Peyer's patch (tissue), 4 donors: Measurements from ENCODE around the gene KRT12. TPM values are rescaled to one million over a fixed set of nuclear protein-coding genes. Genes with fewer than 3 reads are reported as not detected.

Experiments used
- DNase-seq, 3 donors: peaks; one replicate each; pipeline ENCODE4 v3.0.0-alpha.2; 2017 to 2019
- H3K27ac ChIP-seq, 4 donors: fragments of 200-600 bp; sonication (generic); one replicate each; pipeline ENCODE4 v1.5.1; 2016 to 2019
- H3K27me3 ChIP-seq, 2 donors: fragments of 200-600 bp; sonication (generic); one replicate each; pipeline ENCODE4 v1.5.1; 2019
- H3K36me3 ChIP-seq, 3 donors: fragments of 200-600 bp; sonication (generic); one replicate each; pipeline ENCODE4 v1.5.1; 2016 to 2019
- H3K4me1 ChIP-seq, 4 donors: fragments of 200-600 bp; sonication (generic); one replicate each; pipeline ENCODE4 v1.5.1; 2016 to 2019
- H3K4me3 ChIP-seq, 4 donors: fragments of 200-600 bp; sonication (generic); 1 replicate in 3 of 4; 2 replicates in 1 of 4; pipeline ENCODE4 v1.5.1; 2016 to 2019; ENCODE audit warnings: mild to moderate bottlenecking in 1 of 4
- H3K9me3 ChIP-seq, 4 donors: fragments of 200-600 bp; sonication (generic); one replicate each; pipeline ENCODE4 v1.5.1; 2016 to 2019; ENCODE audit warnings: mild to moderate bottlenecking in 1 of 4
- POLR2A ChIP-seq, 2 donors: fragments of 450-650 bp; IDR thresholded peaks; one replicate each; pipeline ENCODE4 v1.5.1; 2017; ENCODE audit warnings: antibody characterized with exemption in 2 of 2, mild to moderate bottlenecking in 2 of 2, moderate library complexity in 2 of 2
- total RNA-seq, 4 donors: library from RNA; depleted of rRNA; stranded (reverse); fragments of >200 nt; gene quantifications; one replicate each; pipeline ENCODE4 v1.1.0, GENCODE V29; 2016
- TF ChIP-seq, protein P1 (sequence below), 6 experiments: fragments of 450-650 bp in 4 of 6; fragments of 200-600 bp in 2 of 6; sonication (generic) in 1 of 6; IDR thresholded peaks; one replicate each; pipeline ENCODE4 v1.5.1; 2017 to 2019; ENCODE audit warnings: antibody characterized with exemption in 6 of 6, mild to moderate bottlenecking in 3 of 6, moderate library complexity in 1 of 6

Gene KRT12
- total RNA-seq, 4 donors from 2014 or later = 4.9 to 18.2 (median 9.1) TPM; not detected in 1

DNA sequence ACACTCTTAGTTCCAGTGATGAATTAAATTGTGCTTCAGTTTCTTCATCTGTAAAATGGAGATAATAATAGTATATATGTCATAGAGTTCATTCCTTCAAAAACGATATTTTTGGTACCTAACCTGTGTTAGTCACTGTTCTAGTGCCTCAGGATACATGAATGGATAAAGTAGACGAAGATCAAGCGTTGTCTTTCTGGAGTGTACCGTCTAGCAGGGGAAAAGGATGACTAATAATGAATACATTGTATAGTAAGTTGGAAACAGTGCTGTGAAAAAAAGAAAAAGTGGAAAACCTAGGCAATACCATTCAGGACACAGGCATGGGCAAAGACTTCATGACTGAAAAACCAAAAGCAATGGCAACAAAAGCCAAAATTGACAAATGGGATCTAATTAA is 53.2 kb downstream of the KRT12 start:
- Histone ChIP-seq H3K36me3 (peaks cover 0 to 11% (median 0%) of the 10 kb centered on the region in 3 donors), H3K4me1 (peaks cover 0 to 4% (median 0%) of the 10 kb centered on the region in 4 donors), H3K9me3 (no peaks in the 10 kb centered on the region), H3K27ac (no peak overlapping the region), H3K27me3 (no peaks in the 10 kb centered on the region), H3K4me3 (no peak overlapping the region)
- TF ChIP-seq, protein P1, sequence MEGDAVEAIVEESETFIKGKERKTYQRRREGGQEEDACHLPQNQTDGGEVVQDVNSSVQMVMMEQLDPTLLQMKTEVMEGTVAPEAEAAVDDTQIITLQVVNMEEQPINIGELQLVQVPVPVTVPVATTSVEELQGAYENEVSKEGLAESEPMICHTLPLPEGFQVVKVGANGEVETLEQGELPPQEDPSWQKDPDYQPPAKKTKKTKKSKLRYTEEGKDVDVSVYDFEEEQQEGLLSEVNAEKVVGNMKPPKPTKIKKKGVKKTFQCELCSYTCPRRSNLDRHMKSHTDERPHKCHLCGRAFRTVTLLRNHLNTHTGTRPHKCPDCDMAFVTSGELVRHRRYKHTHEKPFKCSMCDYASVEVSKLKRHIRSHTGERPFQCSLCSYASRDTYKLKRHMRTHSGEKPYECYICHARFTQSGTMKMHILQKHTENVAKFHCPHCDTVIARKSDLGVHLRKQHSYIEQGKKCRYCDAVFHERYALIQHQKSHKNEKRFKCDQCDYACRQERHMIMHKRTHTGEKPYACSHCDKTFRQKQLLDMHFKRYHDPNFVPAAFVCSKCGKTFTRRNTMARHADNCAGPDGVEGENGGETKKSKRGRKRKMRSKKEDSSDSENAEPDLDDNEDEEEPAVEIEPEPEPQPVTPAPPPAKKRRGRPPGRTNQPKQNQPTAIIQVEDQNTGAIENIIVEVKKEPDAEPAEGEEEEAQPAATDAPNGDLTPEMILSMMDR (IDR thresholded peaks at IDR 0.05) = no peak
- no peak for TF ChIP-seq POLR2A (IDR thresholded peaks at IDR 0.05)
- DNase-seq = no peak

DNA sequence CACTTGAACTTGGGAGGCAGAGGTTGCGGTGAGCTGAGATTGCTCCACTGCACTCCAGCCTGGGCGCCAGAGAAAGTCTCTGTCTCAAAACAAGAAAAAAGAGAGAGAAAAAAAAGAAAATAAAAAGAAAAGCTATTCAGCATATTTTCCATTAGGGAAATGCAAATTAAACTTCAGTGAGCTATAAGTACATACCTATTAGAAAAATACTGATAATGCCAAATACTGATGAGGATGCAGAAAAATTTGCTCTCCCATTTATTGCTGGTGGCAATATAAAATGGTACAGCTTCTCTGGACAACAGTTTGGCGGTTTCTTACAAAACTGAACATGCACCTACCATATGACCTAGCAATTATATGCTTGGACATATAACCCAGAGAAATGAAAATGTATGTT is 54.4 kb downstream of the KRT12 start:
- no peak for DNase-seq
- Histone ChIP-seq H3K4me3 (no peak overlapping the region), H3K27me3 (no peaks in the 10 kb centered on the region), H3K36me3 (peaks cover 0 to 10% (median 0%) of the 10 kb centered on the region in 3 donors), H3K9me3 (no peaks in the 10 kb centered on the region), H3K27ac (no peak overlapping the region), H3K4me1 (no peaks in the 10 kb centered on the region)
- TF ChIP-seq, protein P1 (IDR thresholded peaks at IDR 0.05) = no peak
- TF ChIP-seq POLR2A (IDR thresholded peaks at IDR 0.05) = no peak

Other genes starting within 250 kb of the KRT12 start
- 100 to 1,000 TPM in 1 of 4 donors, 10 to 100 TPM in 3; 46.7 to 133 (median 71.6) TPM for gene SMARCE1, start 219.4 kb downstream of the KRT12 start, total RNA-seq
- 1 to 10 TPM in 2 of 4 donors, under 1 TPM in 1, not detected in 1; 0.95 to 1.8 (median 1.6) TPM for gene KRT222, start 202.0 kb downstream of the KRT12 start, total RNA-seq
- 1 to 10 TPM in 2 of 4 donors, not detected in 2; 1.0 to 8.3 TPM for gene KRT24, start 163.5 kb downstream of the KRT12 start, total RNA-seq
- gene KRT25, start 111.9 kb downstream of the KRT12 start, total RNA-seq = not detected
- gene KRT26, start 95.0 kb downstream of the KRT12 start, total RNA-seq = not detected
- gene KRT27, start 84.7 kb downstream of the KRT12 start, total RNA-seq = not detected
- gene KRT28, start 67.3 kb downstream of the KRT12 start, total RNA-seq = under 1 TPM in 1 of 4 donors, not detected in 3; 0.88 TPM
- gene KRT10, start 44.6 kb downstream of the KRT12 start, total RNA-seq = 10 to 100 TPM in 2 of 4 donors, 1 to 10 TPM in 2; 5.1 to 19.0 (median 8.1) TPM
- 100 to 1,000 TPM; 111 to 978 (median 820) TPM for gene KRT20, start 18.0 kb upstream of the KRT12 start, total RNA-seq
- gene KRT23, start 70.4 kb upstream of the KRT12 start, total RNA-seq = 1 to 10 TPM in 2 of 4 donors, not detected in 2; 1.1 to 2.5 TPM
- gene KRT39, start 99.7 kb upstream of the KRT12 start, total RNA-seq = not detected
- 1 to 10 TPM in 1 of 4 donors, under 1 TPM in 2, not detected in 1; 0.88 to 1.0 (median 0.94) TPM for gene KRT40, start 117.1 kb upstream of the KRT12 start, total RNA-seq
- not detected for gene KRTAP3-3, start 126.9 kb upstream of the KRT12 start, total RNA-seq
- not detected for gene KRTAP3-2, start 132.7 kb upstream of the KRT12 start, total RNA-seq
- gene KRTAP3-1, start 141.9 kb upstream of the KRT12 start, total RNA-seq = not detected
- not detected for gene KRTAP1-5, start 160.0 kb upstream of the KRT12 start, total RNA-seq
- gene KRTAP1-4, start 163.0 kb upstream of the KRT12 start, total RNA-seq = not detected
- gene KRTAP1-3, start 167.7 kb upstream of the KRT12 start, total RNA-seq = not detected
- gene KRTAP1-1, start 174.2 kb upstream of the KRT12 start, total RNA-seq = not detected
- gene KRTAP2-1, start 180.1 kb upstream of the KRT12 start, total RNA-seq = not detected
- not detected for gene KRTAP2-2, start 188.0 kb upstream of the KRT12 start, total RNA-seq
- gene KRTAP2-3, start 192.9 kb upstream of the KRT12 start, total RNA-seq = not detected
- not detected for gene KRTAP2-4, start 198.7 kb upstream of the KRT12 start, total RNA-seq
- not detected for gene KRTAP4-7, start 216.9 kb upstream of the KRT12 start, total RNA-seq
- gene KRTAP4-8, start 230.9 kb upstream of the KRT12 start, total RNA-seq = not detected
- gene KRTAP4-16, start 235.0 kb upstream of the KRT12 start, total RNA-seq = not detected
- not detected for gene KRTAP4-9, start 238.2 kb upstream of the KRT12 start, total RNA-seq